Upper lobe of right lung (tissue), 1 donor: ENCODE results near the gene CCDC39. TPM values are rescaled to one million over a fixed set of nuclear protein-coding genes. Genes with fewer than 3 reads are reported as not detected.
A peak's percentile ranks its signal among the peaks of the same experiment; 100 is the strongest.
"Not testable (repeated sequence)": the region's sequence is repeated elsewhere in the genome, so short reads cannot be mapped to it uniquely, and the experiment has no call there.

Source experiments
- ATAC-seq: fragments of 200-7000 bp; cut with Tn5 transposase; one replicate; pipeline ENCODE4 v1.9.1; 2020; ENCODE audit warnings: mild to moderate bottlenecking, moderate library complexity
- DNase-seq: peaks from one replicate; pipeline ENCODE4 v3.0.0-alpha.2; 2020
- H3K27ac ChIP-seq: fragments of 200-600 bp; one replicate; pipeline ENCODE4 v1.8.0; 2022
- H3K27me3 ChIP-seq: fragments of 200-600 bp; one replicate; pipeline ENCODE4 v1.8.0; 2022; ENCODE audit warnings: mild to moderate bottlenecking
- H3K36me3 ChIP-seq: fragments of 200-600 bp; one replicate; pipeline ENCODE4 v1.8.0; 2022
- H3K4me1 ChIP-seq: fragments of 200-600 bp; one replicate; pipeline ENCODE4 v1.8.0; 2022
- H3K4me3 ChIP-seq: fragments of 200-600 bp; one replicate; pipeline ENCODE4 v1.8.0; 2022; ENCODE audit warnings: mild to moderate bottlenecking
- H3K9me3 ChIP-seq: fragments of 200-600 bp; one replicate; pipeline ENCODE4 v1.8.0; 2022
- intact Hi-C: fragments of 100-400 bp; cut with DNase I; formaldehyde crosslinking; loops from one replicate; pipeline ENCODE4 v1.11.0; 2022
- total RNA-seq: library from RNA; stranded (reverse); fragmentation: NEBNext Ultra II Directional; extraction: Animal tissue kit (Norgen Biotek cat#: 25700); gene quantifications from one replicate; pipeline ENCODE4 v1.2.1, GENCODE V29; 2021
- TF ChIP-seq, protein P1 (sequence below): fragments of 200-600 bp; IDR thresholded peaks from one replicate; pipeline ENCODE4 v1.8.0; 2022; ENCODE audit warnings: antibody characterized with exemption
- donor health status: DM: no; HTN: yes; CAD: no; lungs with severe emphysema.

The CCDC39 gene
- total RNA-seq, 1 donor from 2014 or later, result not detected

DNA sequence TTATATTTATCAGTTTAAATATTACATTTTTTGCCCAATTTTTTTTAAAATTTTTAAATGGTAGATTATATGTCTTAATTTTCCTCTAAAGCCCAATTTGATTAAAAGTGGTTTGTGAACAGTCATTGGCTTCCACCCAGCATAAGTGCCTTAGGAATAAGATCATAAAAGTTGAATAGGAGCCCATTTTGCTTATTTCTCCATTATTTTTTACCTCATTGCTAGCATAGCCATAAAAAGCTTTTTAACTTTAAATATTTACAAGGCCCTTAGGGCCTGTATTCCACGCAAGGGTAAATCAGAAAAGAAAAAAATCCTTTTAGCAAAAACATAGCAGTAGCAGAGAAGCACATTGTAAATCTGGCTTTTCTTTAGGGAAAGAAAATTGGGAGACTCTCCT is 68.3 kb downstream of the CCDC39 start:
- no peak for ATAC-seq

DNA sequence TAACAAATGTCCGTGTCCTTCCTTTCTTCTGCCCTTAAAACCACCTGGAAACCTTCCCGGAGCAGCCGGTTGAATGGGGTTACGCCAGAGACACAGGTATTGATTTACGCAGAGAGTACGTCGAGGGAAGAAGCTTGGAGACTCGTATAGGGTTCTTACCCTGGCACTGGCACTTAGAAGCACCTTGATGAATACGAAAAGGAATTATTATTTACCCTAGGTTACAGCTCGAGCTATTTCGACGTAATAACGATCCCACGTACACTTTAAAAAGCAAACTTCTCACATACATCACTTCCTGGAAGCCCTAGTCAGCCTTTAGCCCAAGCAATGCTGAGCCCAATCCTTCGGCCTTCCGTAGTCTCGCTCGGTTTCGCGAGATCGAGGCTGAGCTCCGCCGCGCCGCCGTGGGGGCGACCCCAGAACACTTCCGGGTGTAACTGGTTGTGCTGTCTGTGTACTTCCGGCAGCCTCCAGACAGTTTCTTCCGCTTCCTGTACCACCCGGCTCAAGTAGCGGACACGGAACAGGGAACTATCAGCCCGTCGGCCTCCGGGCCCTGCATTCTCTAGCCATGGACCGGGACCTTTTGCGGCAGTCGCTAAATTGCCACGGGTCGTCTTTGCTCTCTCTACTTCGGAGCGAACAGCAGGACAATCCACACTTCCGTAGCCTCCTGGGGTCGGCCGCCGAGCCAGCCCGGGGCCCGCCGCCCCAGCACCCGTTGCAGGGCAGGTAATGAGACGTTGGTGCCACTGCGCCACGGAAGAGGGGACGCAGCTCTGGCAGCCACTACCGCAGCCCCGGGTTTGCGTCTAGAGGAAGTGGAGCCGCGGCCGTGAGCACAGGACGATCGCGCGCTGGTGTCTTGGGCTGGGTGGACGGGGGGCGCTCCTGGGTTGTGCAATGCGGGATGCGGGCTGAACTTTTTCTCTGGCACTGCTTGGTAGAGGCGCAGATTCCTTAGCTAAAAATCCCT is 77.3 kb downstream of the CCDC39 start, which contains the start of gene TTC14:
Gene TTC14, plus strand, starts transcription at position 476 of the 979 bp plus-strand sequence. Its CDS starts 99 bp downstream, at position 575.
- DNase-seq (peak; percentile 96), ATAC-seq (peak; percentile 99)
- peak within 1 kb of the TSS; percentile 88 for H3K27ac ChIP-seq
- peaks cover 38% of the 10 kb centered on the region for H3K36me3 ChIP-seq
- H3K4me3 ChIP-seq, result peak within 1 kb of the TSS; percentile 87
- TF ChIP-seq, protein P1, sequence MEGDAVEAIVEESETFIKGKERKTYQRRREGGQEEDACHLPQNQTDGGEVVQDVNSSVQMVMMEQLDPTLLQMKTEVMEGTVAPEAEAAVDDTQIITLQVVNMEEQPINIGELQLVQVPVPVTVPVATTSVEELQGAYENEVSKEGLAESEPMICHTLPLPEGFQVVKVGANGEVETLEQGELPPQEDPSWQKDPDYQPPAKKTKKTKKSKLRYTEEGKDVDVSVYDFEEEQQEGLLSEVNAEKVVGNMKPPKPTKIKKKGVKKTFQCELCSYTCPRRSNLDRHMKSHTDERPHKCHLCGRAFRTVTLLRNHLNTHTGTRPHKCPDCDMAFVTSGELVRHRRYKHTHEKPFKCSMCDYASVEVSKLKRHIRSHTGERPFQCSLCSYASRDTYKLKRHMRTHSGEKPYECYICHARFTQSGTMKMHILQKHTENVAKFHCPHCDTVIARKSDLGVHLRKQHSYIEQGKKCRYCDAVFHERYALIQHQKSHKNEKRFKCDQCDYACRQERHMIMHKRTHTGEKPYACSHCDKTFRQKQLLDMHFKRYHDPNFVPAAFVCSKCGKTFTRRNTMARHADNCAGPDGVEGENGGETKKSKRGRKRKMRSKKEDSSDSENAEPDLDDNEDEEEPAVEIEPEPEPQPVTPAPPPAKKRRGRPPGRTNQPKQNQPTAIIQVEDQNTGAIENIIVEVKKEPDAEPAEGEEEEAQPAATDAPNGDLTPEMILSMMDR, result no peak
- H3K27me3 ChIP-seq, result no peaks in the 10 kb centered on the region
- no peaks in the 10 kb centered on the region for H3K9me3 ChIP-seq
- peaks cover 10% of the 10 kb centered on the region for H3K4me1 ChIP-seq
- intact Hi-C loops, result no loop called here

More for the DNA sequence above, 68.3 kb downstream of the CCDC39 start:
- no peak for DNase-seq
- Histone ChIP-seq H3K36me3 (peaks cover 74% of the 10 kb centered on the region), H3K27me3 (no peaks in the 10 kb centered on the region), H3K4me3 (no peak overlapping the region), H3K9me3 (no peaks in the 10 kb centered on the region), H3K27ac (no peak overlapping the region), H3K4me1 (no peaks in the 10 kb centered on the region)
- intact Hi-C loops, result no loop called here
- TF ChIP-seq, protein P1, result no peak

DNA sequence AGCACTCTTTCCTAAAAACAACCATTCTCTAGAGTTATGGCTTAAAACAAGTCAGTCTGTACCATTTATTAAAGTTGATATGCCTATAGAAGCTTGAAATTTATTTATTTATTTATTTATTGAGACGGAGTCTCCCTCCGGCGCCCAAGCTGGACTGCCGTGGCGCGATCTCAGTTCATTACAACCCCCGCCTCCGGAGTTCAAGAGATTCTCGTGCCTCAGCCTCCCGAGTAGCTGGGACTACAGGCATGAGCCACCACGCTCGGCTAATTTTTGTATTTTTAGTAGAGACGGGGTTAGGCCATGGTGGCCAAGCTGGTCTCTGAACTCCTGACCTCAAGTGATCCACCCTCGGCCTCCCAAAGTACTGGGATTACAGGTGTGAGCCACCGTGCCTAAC is 78.8 kb downstream of the CCDC39 start:
- DNase-seq (no peak), ATAC-seq (no peak)
- Histone ChIP-seq H3K27ac (no peak overlapping the region), H3K4me3 (no peak overlapping the region), H3K4me1 (peaks cover 10% of the 10 kb centered on the region), H3K36me3 (peaks cover 22% of the 10 kb centered on the region), H3K9me3 (no peaks in the 10 kb centered on the region), H3K27me3 (peaks cover 12% of the 10 kb centered on the region)
- TF ChIP-seq, protein P1, result no peak
- intact Hi-C loops, result no loop called here

DNA sequence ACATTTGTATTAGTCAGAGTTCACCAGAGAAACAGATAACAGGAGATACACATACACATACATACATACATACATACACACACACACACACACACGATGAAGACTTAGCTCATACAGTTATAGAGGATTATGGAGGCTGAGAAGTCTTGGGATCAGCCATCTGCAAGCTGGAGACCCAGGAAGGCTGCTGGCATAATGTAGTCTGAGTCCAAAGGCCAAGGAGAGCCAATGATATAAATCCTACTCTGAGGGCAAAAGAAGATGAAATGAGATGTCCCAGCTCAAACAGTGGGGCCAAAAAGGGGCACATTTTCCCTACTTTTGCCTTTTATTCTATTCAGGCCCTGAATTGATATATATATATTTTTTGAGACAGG is 83.7 kb downstream of the CCDC39 start:
- Histone ChIP-seq H3K27ac (no peak overlapping the region), H3K4me1 (no peaks in the 10 kb centered on the region), H3K36me3 (no peaks in the 10 kb centered on the region), H3K9me3 (no peaks in the 10 kb centered on the region), H3K4me3 (no peak overlapping the region), H3K27me3 (peaks cover 16% of the 10 kb centered on the region)
- TF ChIP-seq, protein P1, result no peak
- ATAC-seq, result no peak
- intact Hi-C loops, result no loop called here
- DNase-seq, result no peak

DNA sequence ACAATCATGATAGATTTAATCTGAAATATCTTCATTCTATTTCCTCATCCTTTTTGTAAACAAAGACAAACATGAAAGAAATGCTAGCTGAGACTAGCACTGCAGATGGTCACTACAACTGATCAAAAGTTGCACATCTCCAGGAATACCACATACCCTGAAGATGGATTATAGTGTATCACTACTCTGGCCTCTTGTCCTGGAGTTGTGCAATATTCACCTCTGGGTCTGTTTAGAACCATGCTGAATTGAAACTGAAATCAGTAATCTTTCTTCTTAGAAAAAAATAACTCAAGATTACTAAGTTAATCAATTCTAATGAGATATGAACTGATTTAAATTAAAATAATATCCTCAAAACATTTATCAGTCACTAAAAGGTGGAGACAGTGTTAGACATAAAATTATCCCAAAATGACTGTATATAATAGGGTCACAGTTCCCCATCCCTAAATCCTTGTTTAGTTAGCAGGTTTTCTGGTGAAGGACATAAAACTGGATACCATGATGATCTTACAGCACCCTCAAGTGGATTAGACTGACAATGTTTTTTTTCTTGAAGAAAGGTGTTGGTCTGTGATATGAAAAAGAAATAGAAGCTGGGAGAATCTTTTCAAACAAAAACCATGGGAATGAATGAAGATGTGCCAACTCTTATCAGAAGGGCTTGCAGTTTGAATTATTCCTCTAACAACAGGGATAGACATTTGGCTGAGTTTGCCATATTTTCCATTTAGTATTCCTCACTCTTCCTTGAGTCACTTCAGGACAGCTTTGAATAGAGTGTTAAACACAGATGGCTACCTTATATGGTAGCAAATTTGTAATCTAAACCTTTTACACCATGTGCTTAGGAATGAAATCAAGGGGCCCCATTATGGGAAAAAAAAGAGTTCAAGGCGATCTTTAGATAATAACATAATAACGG is 84.4 kb downstream of the CCDC39 start:
- Histone ChIP-seq H3K9me3 (no peaks in the 10 kb centered on the region), H3K27me3 (peaks cover 16% of the 10 kb centered on the region), H3K4me3 (no peak overlapping the region), H3K27ac (no peak overlapping the region), H3K4me1 (no peaks in the 10 kb centered on the region), H3K36me3 (no peaks in the 10 kb centered on the region)
- TF ChIP-seq, protein P1, result peak; percentile 8
- DNase-seq (no peak), ATAC-seq (no peak)
- intact Hi-C loops, result no loop called here

DNA sequence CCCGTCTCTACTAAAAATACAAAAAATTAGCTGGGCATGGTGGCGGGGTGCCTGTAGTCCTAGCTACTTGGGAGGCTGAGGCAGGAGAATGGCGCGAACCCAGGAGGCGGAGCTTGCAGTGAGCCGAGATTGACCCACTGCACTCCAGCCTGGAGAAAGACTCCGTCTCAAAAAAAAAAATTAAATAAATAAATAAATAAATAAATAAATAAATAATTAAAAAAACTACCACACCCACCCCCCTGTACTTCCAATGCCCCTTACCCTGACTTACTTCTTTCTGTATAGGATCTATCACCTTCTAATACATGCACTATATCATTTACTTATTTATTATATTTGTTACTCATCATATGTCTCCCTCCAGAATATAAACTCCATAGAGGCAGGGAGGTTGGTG is 85.7 kb downstream of the CCDC39 start:
- DNase-seq, H3K27ac ChIP-seq, H3K36me3 ChIP-seq, H3K4me3 ChIP-seq, ATAC-seq, intact Hi-C loops, H3K4me1 ChIP-seq, H3K9me3 ChIP-seq: not testable (repeated sequence)
- peaks cover 16% of the 10 kb centered on the region for H3K27me3 ChIP-seq
